HepG2 (cell line): ENCODE results near the gene HLA-DMB. TPM values are rescaled to one million over a fixed set of nuclear protein-coding genes. Genes with fewer than 3 reads are reported as not detected.

Source experiments
- ARNTL ChIP-seq: sonication (generic); formaldehyde crosslinking; IDR thresholded peaks from 2 replicates; pipeline ENCODE4 v1.4.0; 2020; ENCODE audit warnings: mild to moderate bottlenecking, missing genetic modification reagents
- CHD4 ChIP-seq: fragments of 200-600 bp; sonication (generic); IDR thresholded peaks from 2 replicates; pipeline ENCODE4 v1.7.0; 2017; ENCODE audit warnings: mild to moderate bottlenecking, low read length, borderline replicate concordance
- DNMT1 ChIP-seq: sonication (generic); formaldehyde crosslinking; IDR thresholded peaks from 2 replicates; pipeline ENCODE4 v1.5.1; 2020; ENCODE audit warnings: mild to moderate bottlenecking, missing genetic modification reagents
- DZIP1 ChIP-seq: sonication (generic); formaldehyde crosslinking; IDR thresholded peaks from 2 replicates; pipeline ENCODE4 v1.5.0; 2020; ENCODE audit warnings: mild to moderate bottlenecking, missing genetic modification reagents
- FOXA3 ChIP-seq: IDR thresholded peaks from 2 replicates; pipeline ENCODE4 v1.6.1; 2016; ENCODE audit warnings: missing genetic modification reagents, missing compliant biosample characterization
- FOXK2 ChIP-seq: fragments of 450-650 bp; IDR thresholded peaks from 2 replicates; pipeline ENCODE4 v1.6.1; 2016
- GABPB1 ChIP-seq: IDR thresholded peaks from 2 replicates; pipeline ENCODE4 v1.6.1; 2016; ENCODE audit warnings: mild to moderate bottlenecking, missing genetic modification reagents, moderate library complexity, missing compliant biosample characterization
- GMEB1 ChIP-seq: sonication (generic); formaldehyde crosslinking; IDR thresholded peaks from 2 replicates; pipeline ENCODE4 v1.5.1; 2020; ENCODE audit warnings: missing genetic modification reagents, mild to moderate bottlenecking, borderline replicate concordance
- GTF2F1 ChIP-seq: fragments of 150-350 bp; IDR thresholded peaks from 2 replicates; pipeline ENCODE4 v1.6.1; 2014; ENCODE audit warnings: low read length
- RELA ChIP-seq: sonication (generic); formaldehyde crosslinking; IDR thresholded peaks from 2 replicates; pipeline ENCODE4 v1.4.0; 2020; ENCODE audit warnings: missing genetic modification reagents
- RFX1 ChIP-seq: fragments of 450-650 bp; IDR thresholded peaks from 2 replicates; pipeline ENCODE4 v1.6.1; 2017
- RFXAP ChIP-seq: sonication (generic); formaldehyde crosslinking; IDR thresholded peaks from 2 replicates; pipeline ENCODE4 v1.4.0; 2020; ENCODE audit warnings: missing genetic modification reagents, borderline replicate concordance
- RORA ChIP-seq: sonication (generic); formaldehyde crosslinking; IDR thresholded peaks from 2 replicates; pipeline ENCODE4 v1.5.0; 2020; ENCODE audit warnings: mild to moderate bottlenecking, missing genetic modification reagents, moderate library complexity
- SRF ChIP-seq: IDR thresholded peaks from 2 replicates; pipeline ENCODE4 v1.6.1; 2011; ENCODE audit warnings: mild to moderate bottlenecking, low read depth, low read length, moderate library complexity
- TRIM22 ChIP-seq: fragments of 450-650 bp; IDR thresholded peaks from 2 replicates; pipeline ENCODE4 v1.6.1; 2017
- XRCC5 ChIP-seq: fragments of 200-400 bp; formaldehyde crosslinking; optimal IDR thresholded peaks from 2 replicates; pipeline ENCODE3; 2017; ENCODE audit warnings: mild to moderate bottlenecking, low read length
- ZFAT ChIP-seq: sonication (generic); formaldehyde crosslinking; conservative IDR thresholded peaks from 2 replicates; pipeline ENCODE4 v1.8.1; 2023; ENCODE audit warnings: missing genetic modification reagents, inconsistent platforms
- ZFP41 ChIP-seq: sonication (generic); formaldehyde crosslinking; IDR thresholded peaks from 2 replicates; pipeline ENCODE4 v1.4.0; 2020; ENCODE audit warnings: mild to moderate bottlenecking, missing genetic modification reagents, borderline replicate concordance
- ZKSCAN5 ChIP-seq: sonication (generic); formaldehyde crosslinking; IDR thresholded peaks from 2 replicates; pipeline ENCODE4 v1.5.1; 2020; ENCODE audit warnings: mild to moderate bottlenecking, missing genetic modification reagents
- ZNF205 ChIP-seq: IDR thresholded peaks from 2 replicates; pipeline ENCODE4 v1.6.1; 2018; ENCODE audit warnings: missing biosample characterization, missing genetic modification reagents
- ZNF224 ChIP-seq: sonication (generic); formaldehyde crosslinking; IDR thresholded peaks from 2 replicates; pipeline ENCODE4 v1.5.0; 2020; ENCODE audit warnings: mild to moderate bottlenecking, missing genetic modification reagents
- ZNF496 ChIP-seq: sonication (generic); formaldehyde crosslinking; IDR thresholded peaks from 2 replicates; pipeline ENCODE4 v1.8.1; 2023; ENCODE audit warnings: mild to moderate bottlenecking, moderate library complexity, missing genetic modification reagents; ENCODE audit not compliant: insufficient replicate concordance
- ZNF549 ChIP-seq: sonication (generic); formaldehyde crosslinking; IDR thresholded peaks from 2 replicates; pipeline ENCODE4 v1.5.0; 2020; ENCODE audit warnings: missing genetic modification reagents
- ZNF562 ChIP-seq: sonication (generic); formaldehyde crosslinking; IDR thresholded peaks from 2 replicates; pipeline ENCODE4 v1.8.0; 2022; ENCODE audit warnings: missing genetic modification reagents, borderline replicate concordance
- ZNF569 ChIP-seq: sonication (generic); formaldehyde crosslinking; IDR thresholded peaks from 2 replicates; pipeline ENCODE4 v1.5.0; 2020; ENCODE audit warnings: mild to moderate bottlenecking, missing genetic modification reagents, moderate library complexity, borderline replicate concordance
- ZNF709 ChIP-seq: sonication (generic); formaldehyde crosslinking; IDR thresholded peaks from 2 replicates; pipeline ENCODE4 v1.5.0; 2020; ENCODE audit warnings: mild to moderate bottlenecking, missing genetic modification reagents
- ZNF772 ChIP-seq: sonication (generic); formaldehyde crosslinking; IDR thresholded peaks from 2 replicates; pipeline ENCODE4 v1.5.0; 2020; ENCODE audit warnings: mild to moderate bottlenecking, missing genetic modification reagents
- polyA plus RNA-seq, 8 experiments: library from polyadenylated mRNA; depleted of rRNA in 3 of 8; stranded (reverse) in 7 of 8; unstranded in 1 of 8; fragments of >200 nt; fragmentation: Illumina TruSeq in 4 of 8; extraction: Trizol in 4 of 8; gene quantifications; 2 replicates each; pipeline versions ENCODE4 v1.2.1 to v1.2.3, GENCODE V29; 2011 to 2016; ENCODE audit warnings: low read depth in 4 of 8, missing spikeins in 1 of 8, mixed read lengths in 1 of 8; ENCODE audit not compliant: insufficient read depth in 1 of 8
- total RNA-seq, 5 experiments: library from RNA; depleted of rRNA; stranded (reverse); fragments of >200 nt; fragmentation: Illumina TruSeq; extraction: Trizol; gene quantifications; 2 replicates each; pipeline ENCODE4 v1.2.3, GENCODE V29; 2016; ENCODE audit warnings: low read depth in 1 of 5

Gene HLA-DMB
- total and polyA plus RNA-seq, 2 of the 13 experiments (the other 11 are each of a cell fraction or from before 2014, with no cell fraction given), result not detected

- TF ChIP-seq RFX1, result no peak
- TF ChIP-seq ZNF224 (CRISPR knock-in tag), result 0 out of 2 replicates have a peak, but pooled peaks have one; percentile 93
- TF ChIP-seq ZNF772 (CRISPR knock-in tag), result peak; percentile 93
- no peak for TF ChIP-seq TRIM22
- TF ChIP-seq XRCC5, result peak; percentile 80
- TF ChIP-seq ZNF709 (CRISPR knock-in tag), result peak; percentile 87; the same call in 1 of the 2 replicates
- TF ChIP-seq ZFP41 (CRISPR knock-in tag), result peak; percentile 82; the same call in 1 of the 2 replicates
- peak; percentile 41; the same call in 1 of the 2 replicates for TF ChIP-seq ZNF549 (CRISPR knock-in tag)
- TF ChIP-seq ZNF496 (CRISPR knock-in tag), result no peak
- TF ChIP-seq FOXA3 (CRISPR knock-in tag), result no peak; the same call in 1 of the 2 replicates
- TF ChIP-seq DZIP1 (CRISPR knock-in tag), result peak; percentile 98; the same call in 1 of the 2 replicates
- TF ChIP-seq FOXK2, result no peak; the same call in 1 of the 2 replicates
- TF ChIP-seq RELA (CRISPR knock-in tag), result peak; percentile 39; the same call in 1 of the 2 replicates
- peak; percentile 95; the same call in 1 of the 2 replicates for TF ChIP-seq DNMT1 (CRISPR knock-in tag)
- TF ChIP-seq ZKSCAN5 (CRISPR knock-in tag), result no peak
- TF ChIP-seq GABPB1 (CRISPR knock-in tag), result peak; percentile 91
- TF ChIP-seq ARNTL (CRISPR knock-in tag), result peak; percentile 68; the same call in 1 of the 2 replicates
- TF ChIP-seq SRF, result no peak
- TF ChIP-seq ZNF569, result peak; percentile 75; the same call in 1 of the 2 replicates
- peak; percentile 88; the same call in 1 of the 2 replicates for TF ChIP-seq RFXAP (CRISPR knock-in tag)
- TF ChIP-seq ZNF562 (CRISPR knock-in tag), result no peak
- TF ChIP-seq RORA (CRISPR knock-in tag), result no peak
- TF ChIP-seq ZFAT, result 0 out of 2 replicates have a peak, but pooled peaks have one; percentile 29
- TF ChIP-seq CHD4, result no peak
- TF ChIP-seq GMEB1 (CRISPR knock-in tag), result peak; percentile 71
- TF ChIP-seq GTF2F1, result no peak
- peak; percentile 72; the same call in 1 of the 2 replicates for TF ChIP-seq ZNF205 (CRISPR knock-in tag)
These were observed 27.5 kb upstream of the HLA-DMB start, which contains the start of gene BRD2 (continued) for GRCh38 chr6:32968093-32968866.
